Fibroblast of skin of scalp (primary cell): ENCODE data around the gene SRMS.
"Not testable (repeated sequence)": the region's sequence is repeated elsewhere in the genome, so short reads cannot be mapped to it uniquely, and the experiment has no call there.

Experiments
- DNase-seq: peaks from one replicate; pipeline ENCODE4 v3.0.0-alpha.2; 2013

The SRMS gene

DNA sequence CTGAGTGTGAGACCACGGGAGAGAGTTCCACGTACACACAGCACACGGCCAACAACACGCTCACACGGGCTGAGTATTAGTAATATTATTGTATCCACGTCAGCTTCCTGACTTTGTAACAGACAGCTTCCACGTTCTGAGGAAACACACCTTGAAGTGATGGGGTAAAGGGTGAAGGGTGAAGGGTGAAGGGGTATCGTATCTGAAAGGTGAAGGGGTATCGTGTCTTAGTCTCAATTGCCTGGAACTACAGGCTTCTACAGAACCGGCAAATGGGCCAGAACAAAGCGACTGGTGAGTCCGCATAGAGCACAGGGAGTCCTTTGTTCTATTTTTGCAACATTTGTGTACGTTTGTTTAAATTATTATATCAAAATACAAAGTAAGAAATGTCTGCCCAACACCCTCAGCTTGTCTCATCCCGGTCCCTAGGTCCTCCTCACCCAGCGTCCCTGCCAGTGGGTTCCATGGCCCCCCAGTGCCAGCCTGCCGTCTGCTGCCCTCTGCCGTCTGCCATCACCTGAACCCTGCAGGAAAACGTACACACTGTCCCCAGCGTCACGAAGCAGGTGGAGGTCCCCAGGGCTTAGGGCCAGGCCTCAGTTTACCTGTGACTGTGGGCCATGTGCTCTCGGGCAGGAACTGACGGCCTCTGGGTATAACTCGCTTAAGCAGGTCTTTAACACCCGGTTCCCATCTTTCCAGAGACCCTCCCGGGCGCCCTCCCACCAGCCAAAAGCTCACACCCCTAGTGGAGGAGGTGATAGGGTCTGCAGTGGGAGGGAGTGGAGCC, 30.9 kb upstream of the SRMS start:
- DNase-seq = no peak

DNA sequence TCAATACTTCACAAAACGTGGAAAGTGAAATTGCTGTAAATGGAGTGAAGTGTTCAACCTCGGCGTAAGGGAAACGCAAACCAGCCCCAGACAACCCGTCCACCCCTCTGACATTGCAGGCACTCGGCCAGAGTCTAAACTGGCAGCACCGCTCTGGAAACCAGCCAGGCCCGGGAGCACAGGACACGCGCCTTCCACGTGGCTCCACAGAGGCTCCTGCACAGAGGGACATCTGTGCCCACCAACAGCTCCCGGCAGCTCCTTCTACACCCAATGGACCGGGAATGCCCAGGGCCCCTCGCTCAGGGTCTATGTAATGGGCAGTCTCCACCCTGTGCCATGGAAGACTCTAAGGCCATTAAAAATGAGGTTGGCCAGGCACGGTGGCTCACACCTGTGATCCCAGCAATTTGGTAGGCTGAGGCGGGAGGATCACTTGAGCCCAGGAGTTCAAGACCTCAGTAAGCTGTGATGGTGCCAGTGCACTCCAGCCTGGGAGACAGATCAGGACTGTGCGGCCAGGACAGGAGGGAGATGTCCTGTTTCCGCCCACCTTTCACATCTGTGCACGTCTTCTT, 29.9 kb upstream of the SRMS start:
- DNase-seq = no peak

DNA sequence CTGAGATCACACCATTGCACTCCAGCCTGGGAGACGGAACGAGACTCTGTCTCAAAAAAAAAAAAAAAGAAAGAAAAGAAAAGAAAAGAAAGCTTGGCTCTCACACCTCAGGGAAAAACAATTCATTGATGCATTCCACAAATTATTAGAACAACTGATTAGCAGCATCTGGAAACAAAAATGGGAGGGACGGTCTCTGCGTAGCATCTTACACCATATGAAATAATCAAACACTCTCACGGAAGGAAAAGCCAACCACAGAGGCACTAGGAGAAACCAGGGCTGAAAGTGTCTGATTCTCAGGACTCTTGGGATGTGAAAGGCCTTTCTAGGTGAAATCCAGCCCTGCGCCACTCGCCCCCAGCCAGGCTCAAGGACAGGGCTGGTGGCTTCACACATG, 28.8 kb upstream of the SRMS start:
- no peak for DNase-seq

DNA sequence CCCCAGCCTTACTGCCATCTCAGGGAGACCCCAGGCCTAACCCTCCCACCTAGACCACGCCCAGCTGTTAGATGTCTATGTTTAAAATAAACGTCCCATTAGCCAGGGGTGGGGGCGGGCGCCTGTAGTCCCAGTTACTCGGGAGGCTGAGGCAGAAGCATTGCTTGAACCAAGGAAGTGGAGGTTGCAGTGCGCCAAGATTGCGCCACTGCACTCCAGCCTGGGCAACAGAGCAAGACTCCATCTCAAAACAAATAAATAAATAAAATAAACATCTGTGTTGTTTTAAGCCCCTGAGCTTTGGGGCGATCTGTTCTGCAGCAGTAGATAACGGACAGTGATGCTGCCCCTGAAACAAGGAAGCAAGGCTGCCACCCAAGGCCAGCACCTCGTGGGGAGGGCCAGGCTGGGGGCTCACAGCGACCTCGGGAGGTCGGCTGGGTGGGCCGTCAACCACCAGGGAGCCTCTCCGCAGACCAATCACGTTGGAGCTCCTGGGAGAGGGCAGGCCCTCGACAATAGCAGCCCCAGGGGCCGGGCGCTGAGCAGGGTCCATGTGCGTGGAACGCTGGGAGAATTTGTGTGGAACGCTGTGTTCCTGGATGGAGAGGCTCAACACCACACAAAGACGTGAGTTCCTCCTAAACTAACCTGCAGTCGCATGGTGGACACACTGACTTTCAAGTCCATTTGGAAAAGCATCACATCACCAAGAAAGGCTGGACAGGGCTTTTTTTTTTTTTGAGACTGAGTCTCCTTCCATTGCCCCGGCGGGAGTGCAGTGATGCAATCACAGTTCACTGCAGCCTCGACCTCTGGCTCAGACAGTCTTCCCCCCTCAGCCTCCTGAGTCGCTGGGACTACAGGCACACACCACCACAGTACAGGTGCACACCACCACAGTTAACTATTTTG, 27.5 kb upstream of the SRMS start:
- no peak for DNase-seq

DNA sequence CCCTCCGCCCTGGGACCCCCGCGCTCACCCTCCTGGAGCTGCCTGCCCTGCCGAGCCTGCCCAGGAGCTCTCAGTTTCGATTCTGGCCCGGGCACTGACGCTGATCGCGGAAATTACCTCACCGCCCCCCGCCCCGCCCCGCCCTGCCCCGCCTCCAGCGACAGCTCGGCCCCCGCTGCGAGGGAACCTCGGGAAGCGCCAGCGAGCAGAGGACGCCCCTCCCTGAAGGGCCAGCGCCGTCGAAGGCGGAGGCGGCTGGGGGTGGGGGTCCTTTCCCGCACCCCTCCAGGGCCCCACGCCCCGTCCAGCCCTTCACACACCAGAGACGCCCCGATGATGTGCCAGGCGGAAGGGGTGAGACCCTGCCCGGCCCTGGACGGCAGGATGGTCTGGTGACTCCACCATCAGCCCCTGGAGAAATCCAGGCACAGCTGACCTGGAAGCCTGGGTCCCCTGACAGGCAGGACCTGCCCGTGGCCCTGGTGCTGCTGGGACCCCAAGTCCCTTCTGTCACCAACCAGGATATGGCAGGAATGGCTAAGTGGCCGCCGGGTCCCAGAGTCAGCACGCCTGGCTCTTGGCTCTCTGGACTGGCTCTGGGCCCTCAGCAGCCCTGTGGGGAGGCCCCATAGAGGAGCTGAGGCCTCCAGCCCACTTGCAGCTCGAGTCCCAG, 26.7 kb upstream of the SRMS start, which contains the start of gene HELZ2:
TSS of gene HELZ2 (minus strand) at position 84 of the 673 bp plus-strand sequence. CDS start 1,854 bp downstream, outside the sequence.
- DNase-seq = peak; percentile 77

DNA sequence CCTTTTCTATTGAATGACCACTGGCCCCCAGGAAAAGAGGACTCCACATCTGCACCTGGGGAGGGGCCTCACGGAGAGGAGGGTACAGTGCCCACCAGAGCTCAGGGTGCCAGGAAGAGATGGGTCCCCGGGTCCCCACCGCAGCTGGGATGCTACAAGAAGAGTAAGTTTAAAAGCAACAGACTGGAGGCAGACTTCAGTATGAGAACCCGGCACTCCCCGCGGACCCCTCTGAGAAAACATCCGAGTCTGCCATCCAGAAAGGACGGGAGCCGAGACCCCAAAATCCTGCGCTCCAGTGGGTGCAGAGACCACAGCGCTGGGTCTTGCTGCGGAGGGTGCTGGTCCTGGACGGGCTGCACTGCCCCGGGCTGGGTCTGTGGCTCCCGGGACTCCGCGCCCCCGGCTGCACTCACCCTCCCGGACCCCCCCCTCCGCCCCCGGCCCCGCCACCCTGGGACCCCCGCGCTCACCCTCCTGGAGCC, 26.1 kb upstream of the SRMS start:
- no peak for DNase-seq

DNA sequence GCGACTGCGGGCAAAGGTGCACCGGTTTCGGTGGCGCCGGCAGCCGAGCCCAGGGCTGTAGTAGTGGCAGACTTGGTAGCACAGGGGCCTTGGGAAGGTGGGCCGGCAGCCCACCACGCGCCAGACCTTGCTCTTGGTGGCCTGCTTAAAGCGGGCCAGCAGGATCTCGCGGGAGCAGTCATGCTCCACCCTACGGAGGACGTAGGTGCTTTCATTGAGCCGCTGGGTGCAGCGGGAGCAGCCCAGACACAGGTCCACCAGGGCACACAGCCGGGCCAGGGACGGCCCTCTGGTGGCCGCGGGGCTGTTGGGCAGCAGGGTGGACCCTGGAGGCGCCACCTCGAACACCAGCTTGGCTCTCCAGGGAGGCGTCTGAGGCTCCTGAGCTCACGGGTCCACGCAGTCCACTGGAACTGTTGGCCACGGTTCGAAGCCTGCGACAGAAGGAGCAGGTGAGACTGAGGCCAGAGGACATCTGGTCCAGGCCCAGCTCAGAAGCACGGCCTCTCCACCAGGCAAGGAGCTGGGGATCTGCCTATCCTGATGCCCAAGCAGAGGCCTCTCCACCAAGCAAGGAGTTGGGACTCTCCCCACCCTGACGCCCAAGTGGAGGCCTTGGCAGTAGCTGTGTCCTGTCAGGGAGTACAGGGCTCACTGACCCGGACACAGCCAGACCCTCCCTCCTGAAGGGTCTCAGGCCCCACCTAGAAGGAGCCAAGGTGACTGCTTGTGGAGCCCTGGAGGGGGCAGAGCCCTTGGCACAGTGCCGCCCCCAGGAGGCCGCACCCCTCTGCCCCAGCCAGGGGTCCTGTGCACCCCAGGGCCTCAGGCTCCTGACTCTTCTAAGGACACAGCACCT, 25.5 kb upstream of the SRMS start:
- no peak for DNase-seq

DNA sequence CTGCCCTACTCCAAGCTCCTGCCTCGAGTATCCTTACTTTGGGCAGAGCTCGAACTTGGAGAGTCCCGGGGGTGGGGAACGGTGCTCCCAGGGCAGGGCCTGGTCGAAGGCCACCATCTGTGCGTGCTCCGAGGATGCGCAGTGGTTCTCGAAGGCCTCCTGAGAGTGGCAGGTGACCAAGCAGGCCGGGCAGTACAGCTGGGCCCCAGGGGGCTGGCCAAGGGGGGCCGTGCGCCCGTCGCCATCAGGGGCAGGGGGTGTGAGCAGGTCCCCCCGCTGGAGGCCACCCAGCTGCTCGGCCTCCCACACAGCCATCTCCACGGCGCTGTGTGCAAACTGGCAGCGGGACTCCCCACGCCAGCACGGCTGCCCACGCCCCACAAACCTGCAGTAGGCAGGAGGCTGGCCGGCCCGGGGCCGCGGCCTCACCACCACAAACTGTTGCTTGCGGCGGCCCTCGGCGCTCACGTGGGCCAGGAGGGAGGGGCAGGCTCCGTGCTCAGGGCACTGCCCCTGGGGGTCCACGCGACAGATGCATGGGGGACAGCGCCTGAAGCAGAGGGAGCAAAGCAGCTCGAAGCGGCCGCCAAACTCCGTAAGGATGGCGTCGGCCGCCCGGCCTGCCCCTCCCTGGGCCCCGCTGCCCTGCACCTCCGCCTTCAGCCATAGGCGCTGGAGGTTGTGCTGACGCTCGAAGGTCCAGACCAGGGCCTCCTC, 24.7 kb upstream of the SRMS start:
- no peak for DNase-seq

DNA sequence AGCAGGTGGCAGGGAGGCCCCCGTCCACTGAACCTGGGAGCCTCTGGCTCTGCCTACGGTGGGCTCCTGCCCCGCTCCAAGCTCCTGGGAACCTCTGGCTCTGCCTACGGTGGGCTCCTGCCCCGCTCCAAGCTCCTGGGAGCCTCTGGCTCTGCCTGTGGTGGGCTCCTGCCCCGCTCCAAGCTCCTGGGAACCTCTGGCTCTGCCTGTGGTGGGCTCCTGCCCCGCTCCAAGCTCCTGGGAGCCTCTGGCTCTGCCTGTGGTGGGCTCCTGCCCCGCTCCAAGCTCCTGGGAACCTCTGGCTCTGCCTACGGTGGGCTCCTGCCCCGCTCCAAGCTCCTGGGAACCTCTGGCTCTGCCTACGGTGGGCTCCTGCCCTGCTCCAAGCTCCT, 23.5 kb upstream of the SRMS start:
- DNase-seq = not testable (repeated sequence)

DNA sequence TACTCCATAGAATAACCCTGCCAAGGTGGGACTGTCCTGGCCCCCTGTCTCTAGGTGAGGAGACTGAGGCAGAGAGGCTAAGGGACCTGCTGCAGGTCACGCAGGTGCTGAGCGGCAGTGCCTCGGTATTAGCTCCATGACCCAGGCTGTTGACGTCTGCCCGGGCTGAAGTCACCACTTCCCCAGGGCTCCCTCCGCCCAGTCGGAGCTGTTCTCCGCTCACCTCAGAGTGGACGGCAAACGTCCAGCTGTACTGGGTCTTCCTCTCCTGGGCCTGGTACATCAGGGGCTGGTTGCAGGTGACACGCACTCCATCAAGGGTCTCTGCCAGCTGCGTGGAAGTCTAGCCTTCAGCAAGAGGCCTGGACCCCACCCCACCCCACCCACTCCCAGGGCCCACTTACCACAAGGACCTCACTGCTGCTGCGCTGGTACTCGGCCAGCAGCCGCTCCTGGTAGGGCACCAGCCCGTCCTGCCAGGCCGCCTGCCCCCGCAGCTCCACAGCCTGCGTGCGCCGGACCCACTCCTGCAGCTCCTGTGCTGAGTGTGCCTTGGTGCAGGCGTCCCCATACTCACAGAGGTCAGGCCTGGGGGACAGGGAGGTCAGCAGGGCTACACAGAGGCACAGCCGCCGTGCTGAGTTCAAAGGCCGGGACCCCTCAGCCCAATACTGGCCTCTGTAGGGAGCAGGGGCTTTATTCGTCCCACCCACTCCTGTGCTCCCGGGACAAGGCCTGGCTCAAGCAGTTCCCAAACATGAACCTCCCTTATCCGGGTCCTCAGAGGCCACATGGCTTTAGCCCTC, 22.9 kb upstream of the SRMS start:
- no peak for DNase-seq

DNA sequence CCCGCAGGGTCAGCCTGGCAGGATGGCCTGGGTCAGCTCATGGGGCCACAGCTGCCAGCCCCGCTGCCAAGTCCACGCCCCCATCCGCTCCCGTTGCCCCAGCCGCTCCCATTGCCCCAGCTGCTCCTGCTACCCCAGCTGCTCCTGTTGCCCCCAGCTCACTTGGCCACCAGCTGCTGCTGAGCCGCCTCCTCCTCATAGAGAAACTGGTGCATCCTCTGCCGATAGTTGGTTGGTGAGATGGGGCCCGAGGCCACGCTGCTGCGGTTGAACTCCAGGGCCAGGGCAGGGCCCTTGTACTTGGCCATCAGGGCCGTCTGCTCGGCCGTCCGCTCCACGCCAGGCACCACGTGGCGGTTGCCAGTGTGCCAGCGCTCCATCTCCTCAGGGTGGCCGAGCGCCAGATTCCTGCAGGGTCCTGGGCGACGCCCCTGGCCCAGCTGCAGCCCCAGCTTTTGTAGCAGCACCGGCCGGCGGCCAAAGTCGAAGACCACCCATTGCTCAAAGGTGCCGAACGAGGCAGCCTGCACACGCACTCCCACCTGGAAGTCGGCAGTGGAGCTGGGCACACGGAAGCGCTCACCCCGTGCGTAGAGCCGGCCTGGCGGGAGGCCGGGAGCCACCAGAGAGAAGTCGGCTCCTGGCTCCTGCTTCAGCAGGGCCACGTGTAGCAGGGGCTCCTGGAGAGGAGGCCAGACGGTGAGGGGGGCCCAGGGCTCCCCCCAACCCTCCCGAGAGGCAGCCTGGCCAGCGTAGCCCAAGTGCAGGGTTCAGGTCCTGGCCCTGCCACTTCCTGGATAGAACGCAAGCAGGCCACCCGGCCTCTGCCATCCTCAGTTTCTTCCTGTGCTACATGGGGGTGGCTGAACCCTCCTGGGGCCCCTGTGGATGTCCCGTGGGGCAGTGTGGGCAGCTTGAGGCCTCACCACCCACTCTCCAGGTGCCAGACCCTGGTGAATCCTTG, 21.7 kb upstream of the SRMS start:
- DNase-seq = no peak

DNA sequence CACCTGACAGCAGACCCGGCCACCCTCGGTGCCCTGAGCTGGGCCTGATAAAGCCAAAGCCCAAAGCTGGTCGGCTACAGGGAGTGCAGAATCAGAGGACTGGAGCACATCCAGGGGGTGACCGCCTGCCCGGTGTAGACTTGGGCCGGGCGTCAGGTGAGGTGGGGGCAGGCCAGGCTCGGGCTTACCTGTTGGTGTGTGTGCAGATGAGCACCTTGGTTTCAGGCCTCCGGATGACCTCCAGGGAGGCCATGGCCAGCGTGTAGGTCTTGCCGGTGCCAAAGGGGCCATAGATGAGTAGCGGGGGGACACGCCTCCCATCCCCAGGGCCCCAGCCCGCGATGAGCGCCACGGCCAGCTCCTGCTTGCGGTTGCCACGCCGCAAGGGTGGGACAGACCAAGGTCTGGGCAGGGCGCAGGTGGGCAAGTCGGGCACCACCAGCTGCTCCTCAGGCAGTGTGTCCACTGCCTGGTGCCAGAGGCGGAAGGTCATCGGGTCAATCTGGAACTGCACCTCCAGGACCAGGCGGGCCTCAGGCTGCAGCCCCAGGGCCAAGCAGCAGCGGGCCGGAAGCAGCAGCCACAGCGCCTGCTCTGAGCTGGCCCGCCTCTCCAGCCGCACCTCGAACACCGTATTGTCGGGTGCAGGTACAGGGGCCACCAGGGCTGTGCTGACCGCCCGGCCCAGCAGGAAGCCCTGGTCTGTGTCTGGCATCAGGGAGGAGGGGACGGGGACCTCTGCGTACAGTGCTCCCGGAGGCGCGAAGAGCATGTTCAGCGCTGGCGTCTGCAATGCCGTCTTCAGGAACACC, 20.8 kb upstream of the SRMS start:
- no peak for DNase-seq

DNA sequence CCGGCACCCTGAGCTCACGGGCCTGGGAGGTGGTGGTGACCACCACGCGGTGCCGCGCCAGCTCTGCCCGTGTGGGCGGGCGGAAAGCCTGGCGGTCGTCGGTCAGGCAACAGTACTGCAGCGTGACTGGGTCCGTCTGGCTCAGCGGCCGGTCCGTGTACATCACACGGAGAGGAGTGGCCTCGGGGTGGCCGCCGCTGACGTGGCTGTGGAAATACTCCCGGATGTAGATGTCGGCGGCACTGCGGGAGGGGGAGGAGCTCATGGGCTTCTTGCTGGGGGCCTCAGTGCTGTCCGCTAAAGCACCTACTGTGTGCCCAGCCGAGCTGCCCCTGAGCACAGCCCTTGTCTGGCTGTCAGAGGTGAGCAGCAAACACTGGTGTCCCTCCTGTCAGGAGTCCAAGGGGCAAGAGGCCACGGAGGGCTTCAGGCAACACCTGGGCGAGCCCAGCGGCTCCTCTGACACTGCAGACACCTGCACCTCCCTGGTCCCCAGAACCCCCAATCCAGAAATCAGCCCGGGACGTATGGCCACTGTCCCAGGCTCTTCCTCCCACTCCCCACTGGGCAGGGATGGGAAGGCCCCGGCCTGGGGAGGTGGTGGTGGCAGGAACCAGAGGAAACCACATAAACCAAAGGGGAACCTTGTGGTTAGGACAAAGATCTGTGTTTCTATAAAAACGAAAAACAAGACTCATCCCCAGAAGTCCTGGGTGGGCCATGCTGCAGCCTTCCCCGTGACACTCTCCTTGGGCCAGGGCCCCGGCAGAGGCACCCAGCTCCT, 20.0 kb upstream of the SRMS start:
- DNase-seq = no peak

DNA sequence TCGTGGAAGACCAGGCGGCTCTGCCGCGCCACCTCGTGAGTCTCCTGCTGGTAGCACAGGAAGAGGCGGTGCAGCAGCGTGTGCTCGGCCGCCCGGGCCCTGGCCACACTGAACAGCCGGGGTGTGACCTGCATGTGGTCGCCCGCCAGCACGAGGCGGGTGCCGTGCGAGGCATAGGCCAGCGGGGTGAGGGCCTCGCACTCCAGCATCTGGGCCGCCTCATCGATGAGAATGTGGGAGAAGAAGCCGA, 19.5 kb upstream of the SRMS start:
- DNase-seq = no peak

DNA sequence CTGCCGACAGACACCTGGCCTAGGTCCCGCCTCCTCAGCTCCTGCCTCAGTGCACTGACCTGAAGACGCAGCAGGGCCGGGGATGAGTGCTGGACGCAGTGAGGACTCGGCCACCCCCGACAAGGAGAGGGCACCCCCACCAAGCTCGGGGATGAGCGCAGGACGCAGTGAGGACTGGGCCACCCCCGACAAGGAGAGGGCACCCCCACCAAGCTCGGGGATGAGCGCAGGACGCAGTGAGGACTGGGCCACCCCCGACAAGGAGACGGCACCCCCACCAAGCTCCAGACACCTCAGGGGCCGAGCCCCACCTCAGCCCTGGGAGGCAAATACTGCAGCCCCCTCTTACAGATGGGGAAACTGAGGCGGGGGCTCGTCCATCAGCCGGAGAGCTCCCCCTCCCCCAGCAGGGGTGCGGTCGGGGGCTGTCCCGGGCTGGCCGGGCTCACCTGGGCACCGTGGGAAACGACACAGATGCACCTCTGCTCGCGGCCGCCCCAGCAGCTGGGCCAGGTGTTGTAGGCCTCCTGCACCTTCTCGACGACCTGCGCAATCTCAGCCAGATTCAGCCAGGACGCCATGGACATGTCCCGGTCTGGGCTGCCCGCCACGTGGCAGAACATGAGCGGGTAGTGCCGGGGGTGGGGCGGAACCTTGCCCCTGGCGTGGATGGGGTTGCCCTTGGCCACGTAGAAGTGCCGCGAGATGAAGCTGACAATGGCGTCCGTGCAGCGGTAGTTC, 19.0 kb upstream of the SRMS start:
- no peak for DNase-seq

DNA sequence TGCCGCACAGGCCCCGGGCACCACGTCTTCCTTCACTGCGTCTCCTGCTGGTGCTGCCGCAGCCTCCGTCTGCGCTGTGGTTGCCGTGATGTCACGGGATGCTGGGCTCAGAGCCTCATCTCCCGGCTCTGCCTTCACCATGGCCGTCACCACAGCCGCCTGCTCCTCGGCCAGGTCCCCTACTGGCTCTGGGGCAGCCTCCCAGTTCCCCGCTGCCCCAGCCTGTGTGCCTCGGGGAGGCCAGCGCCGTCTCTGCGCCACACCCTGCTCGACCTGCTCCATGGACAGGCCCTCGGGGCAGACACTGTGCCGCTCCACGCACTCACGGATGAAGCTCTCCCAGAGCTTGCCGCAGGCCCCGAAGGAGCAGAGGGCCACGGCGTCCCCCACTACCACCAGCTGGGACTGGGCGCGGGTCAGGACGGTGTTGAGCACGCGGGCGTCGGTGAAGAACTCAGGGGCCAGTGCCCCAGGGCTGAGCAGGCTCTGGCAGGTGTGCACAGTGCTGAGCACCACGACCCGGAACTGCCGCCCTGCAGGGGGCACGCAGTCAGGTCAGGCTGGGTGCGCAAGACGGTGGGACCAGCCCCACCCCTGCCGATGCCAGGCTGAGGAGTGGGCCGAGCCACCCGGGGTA, 18.3 kb upstream of the SRMS start:
- no peak for DNase-seq
